ENCODE results near the gene GPR143. TPM values are rescaled to one million over a fixed set of nuclear protein-coding genes. Genes with fewer than 3 reads are reported as not detected.

The GPR143 gene
- total and polyA plus RNA-seq, 12 donors = 0.06 to 0.58 (median 0.30) TPM; not detected in 9

GRCh38 chrX:9707306-9708033 lies 58.2 kb downstream of the GPR143 start:
- no peak overlapping the region for H3K27ac ChIP-seq
- peaks cover 0 to 38% (median 0%) of the 10 kb centered on the region in 9 donors for H3K36me3 ChIP-seq
- no peak for DNase-seq
- H3K27me3 ChIP-seq = no peaks in the 10 kb centered on the region
- no peak for TF ChIP-seq CTCF (IDR thresholded peaks at IDR 0.05)
- intact Hi-C loops (cut with DNase I) = loop anchor here in 8 of 10 donors (2.0 to 10.0 kb wide), 11 partner anchors 245 to 960 kb away; no protein-coding TSS in a partner anchor
- WGBS, 2 donors = 69 to 76% methylated on average over 13 of the region's 13 CpGs
- ATAC-seq = no peak
- H3K4me1 ChIP-seq = peaks cover 0 to 3% (median 0%) of the 10 kb centered on the region in 9 donors
- peaks cover 0 to 9% (median 0%) of the 10 kb centered on the region in 11 donors for H3K9me3 ChIP-seq
- no peak overlapping the region for H3K4me3 ChIP-seq

GRCh38 chrX:9706421-9706820 lies 59.2 kb downstream of the GPR143 start:
- H3K27me3 ChIP-seq = no peaks in the 10 kb centered on the region
- ATAC-seq (no peak), DNase-seq (no peak)
- TF ChIP-seq CTCF (IDR thresholded peaks at IDR 0.05) = no peak
- H3K36me3 ChIP-seq = peaks cover 0 to 28% (median 0%) of the 10 kb centered on the region in 9 donors
- peaks cover 0 to 9% (median 0%) of the 10 kb centered on the region in 11 donors for H3K9me3 ChIP-seq
- H3K4me1 ChIP-seq = peaks cover 0 to 3% (median 0%) of the 10 kb centered on the region in 9 donors
- H3K27ac ChIP-seq = no peak overlapping the region
- no peak overlapping the region for H3K4me3 ChIP-seq
- WGBS, 2 donors = 60 to 65% methylated on average over 4 of the region's 4 CpGs
- intact Hi-C loops (cut with DNase I) = loop anchor here in 7 of 10 donors (5.0 to 10.0 kb wide), 9 partner anchors 244 to 959 kb away; no protein-coding TSS in a partner anchor

GRCh38 chrX:9704876-9705465 lies 60.7 kb downstream of the GPR143 start:
- no peak for DNase-seq
- WGBS, 2 donors = 94 to 98% methylated on average over 6 of the region's 6 CpGs
- no peak for ATAC-seq
- Histone ChIP-seq H3K4me1 (peaks cover 0 to 3% (median 0%) of the 10 kb centered on the region in 9 donors), H3K9me3 (peaks cover 0 to 9% (median 0%) of the 10 kb centered on the region in 11 donors), H3K4me3 (no peak overlapping the region), H3K27me3 (no peaks in the 10 kb centered on the region), H3K36me3 (peaks cover 0 to 16% (median 0%) of the 10 kb centered on the region in 9 donors), H3K27ac (no peak overlapping the region)
- TF ChIP-seq CTCF (IDR thresholded peaks at IDR 0.05) = no peak
- intact Hi-C loops (cut with DNase I) = loop anchor here in 7 of 10 donors (5.0 to 10.0 kb wide), 9 partner anchors 243 to 958 kb away; no protein-coding TSS in a partner anchor

GRCh38 chrX:9703406-9703805 lies 62.2 kb downstream of the GPR143 start:
- intact Hi-C loops (cut with DNase I) = loop anchor here in 4 of 10 donors (10.0 kb wide), 3 partner anchors 729 to 879 kb away; no protein-coding TSS in a partner anchor
- Histone ChIP-seq H3K27me3 (no peaks in the 10 kb centered on the region), H3K4me3 (no peak overlapping the region), H3K9me3 (peaks cover 0 to 9% (median 0%) of the 10 kb centered on the region in 11 donors), H3K27ac (no peak overlapping the region), H3K4me1 (no peaks in the 10 kb centered on the region), H3K36me3 (peaks cover 0 to 14% (median 0%) of the 10 kb centered on the region in 9 donors)
- 96 to 98% methylated on average over 13 to 14 of the region's 14 CpGs for WGBS, 2 donors
- peak in 1 of 8 donors; percentile 32 for ATAC-seq
- DNase-seq = no peak
- no peak for TF ChIP-seq CTCF (IDR thresholded peaks at IDR 0.05)

All from heart right ventricle (tissue), 16 donors.